ENCODE data around the gene MRPL14.

MRPL14 gene

DNA sequence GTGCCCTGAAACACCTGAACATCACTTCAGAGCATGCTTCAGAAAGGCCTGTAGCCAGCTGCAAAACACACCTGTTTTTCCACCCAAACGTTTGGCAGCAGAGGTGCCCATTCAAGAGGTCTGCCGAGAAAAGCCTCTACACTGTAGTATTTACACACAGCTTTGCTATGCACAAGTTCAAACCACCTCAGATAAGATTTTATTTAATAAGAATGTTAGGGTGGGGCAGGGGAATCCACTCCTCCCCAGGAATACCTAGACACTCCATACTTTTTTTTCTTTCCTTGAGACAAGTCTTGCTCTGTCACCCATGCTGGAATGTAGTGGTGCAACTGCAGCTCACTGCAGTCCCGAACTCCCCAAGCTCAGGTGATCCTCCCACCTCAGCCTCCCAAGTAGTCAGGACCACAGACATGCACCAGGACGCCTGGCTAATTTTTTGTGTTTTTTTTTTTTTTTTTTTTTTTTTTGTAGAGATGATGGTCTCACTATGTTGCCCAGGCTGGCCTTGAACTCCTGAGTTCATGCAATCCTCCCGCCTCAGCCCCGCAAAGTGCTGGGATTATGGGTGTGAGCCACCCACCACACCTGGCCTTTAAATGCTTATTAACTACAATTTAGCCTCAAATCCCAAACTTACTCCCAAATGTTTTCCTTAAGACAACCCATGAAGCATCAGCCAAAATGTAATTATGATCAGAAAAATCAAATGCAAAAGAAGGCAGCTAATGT, 9.7 kb downstream of the MRPL14 start:
- no peak for TF ChIP-seq SPI1 (IDR thresholded peaks at IDR 0.05; ENCODE audit: borderline replicate concordance, low read depth)
- TF ChIP-seq, protein P1, sequence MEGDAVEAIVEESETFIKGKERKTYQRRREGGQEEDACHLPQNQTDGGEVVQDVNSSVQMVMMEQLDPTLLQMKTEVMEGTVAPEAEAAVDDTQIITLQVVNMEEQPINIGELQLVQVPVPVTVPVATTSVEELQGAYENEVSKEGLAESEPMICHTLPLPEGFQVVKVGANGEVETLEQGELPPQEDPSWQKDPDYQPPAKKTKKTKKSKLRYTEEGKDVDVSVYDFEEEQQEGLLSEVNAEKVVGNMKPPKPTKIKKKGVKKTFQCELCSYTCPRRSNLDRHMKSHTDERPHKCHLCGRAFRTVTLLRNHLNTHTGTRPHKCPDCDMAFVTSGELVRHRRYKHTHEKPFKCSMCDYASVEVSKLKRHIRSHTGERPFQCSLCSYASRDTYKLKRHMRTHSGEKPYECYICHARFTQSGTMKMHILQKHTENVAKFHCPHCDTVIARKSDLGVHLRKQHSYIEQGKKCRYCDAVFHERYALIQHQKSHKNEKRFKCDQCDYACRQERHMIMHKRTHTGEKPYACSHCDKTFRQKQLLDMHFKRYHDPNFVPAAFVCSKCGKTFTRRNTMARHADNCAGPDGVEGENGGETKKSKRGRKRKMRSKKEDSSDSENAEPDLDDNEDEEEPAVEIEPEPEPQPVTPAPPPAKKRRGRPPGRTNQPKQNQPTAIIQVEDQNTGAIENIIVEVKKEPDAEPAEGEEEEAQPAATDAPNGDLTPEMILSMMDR (IDR thresholded peaks at IDR 0.05; ENCODE audit: insufficient read depth, low read length): no peak
- no peak for TF ChIP-seq GABPA (IDR thresholded peaks at IDR 0.05; ENCODE audit: low read depth)
- TF ChIP-seq, protein P2, sequence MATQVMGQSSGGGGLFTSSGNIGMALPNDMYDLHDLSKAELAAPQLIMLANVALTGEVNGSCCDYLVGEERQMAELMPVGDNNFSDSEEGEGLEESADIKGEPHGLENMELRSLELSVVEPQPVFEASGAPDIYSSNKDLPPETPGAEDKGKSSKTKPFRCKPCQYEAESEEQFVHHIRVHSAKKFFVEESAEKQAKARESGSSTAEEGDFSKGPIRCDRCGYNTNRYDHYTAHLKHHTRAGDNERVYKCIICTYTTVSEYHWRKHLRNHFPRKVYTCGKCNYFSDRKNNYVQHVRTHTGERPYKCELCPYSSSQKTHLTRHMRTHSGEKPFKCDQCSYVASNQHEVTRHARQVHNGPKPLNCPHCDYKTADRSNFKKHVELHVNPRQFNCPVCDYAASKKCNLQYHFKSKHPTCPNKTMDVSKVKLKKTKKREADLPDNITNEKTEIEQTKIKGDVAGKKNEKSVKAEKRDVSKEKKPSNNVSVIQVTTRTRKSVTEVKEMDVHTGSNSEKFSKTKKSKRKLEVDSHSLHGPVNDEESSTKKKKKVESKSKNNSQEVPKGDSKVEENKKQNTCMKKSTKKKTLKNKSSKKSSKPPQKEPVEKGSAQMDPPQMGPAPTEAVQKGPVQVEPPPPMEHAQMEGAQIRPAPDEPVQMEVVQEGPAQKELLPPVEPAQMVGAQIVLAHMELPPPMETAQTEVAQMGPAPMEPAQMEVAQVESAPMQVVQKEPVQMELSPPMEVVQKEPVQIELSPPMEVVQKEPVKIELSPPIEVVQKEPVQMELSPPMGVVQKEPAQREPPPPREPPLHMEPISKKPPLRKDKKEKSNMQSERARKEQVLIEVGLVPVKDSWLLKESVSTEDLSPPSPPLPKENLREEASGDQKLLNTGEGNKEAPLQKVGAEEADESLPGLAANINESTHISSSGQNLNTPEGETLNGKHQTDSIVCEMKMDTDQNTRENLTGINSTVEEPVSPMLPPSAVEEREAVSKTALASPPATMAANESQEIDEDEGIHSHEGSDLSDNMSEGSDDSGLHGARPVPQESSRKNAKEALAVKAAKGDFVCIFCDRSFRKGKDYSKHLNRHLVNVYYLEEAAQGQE (IDR thresholded peaks at IDR 0.05; ENCODE audit: insufficient replicate concordance, low read depth): no peak
- no peak for TF ChIP-seq POLR2AphosphoS5 (IDR thresholded peaks at IDR 0.05; ENCODE audit: low read depth)

DNA sequence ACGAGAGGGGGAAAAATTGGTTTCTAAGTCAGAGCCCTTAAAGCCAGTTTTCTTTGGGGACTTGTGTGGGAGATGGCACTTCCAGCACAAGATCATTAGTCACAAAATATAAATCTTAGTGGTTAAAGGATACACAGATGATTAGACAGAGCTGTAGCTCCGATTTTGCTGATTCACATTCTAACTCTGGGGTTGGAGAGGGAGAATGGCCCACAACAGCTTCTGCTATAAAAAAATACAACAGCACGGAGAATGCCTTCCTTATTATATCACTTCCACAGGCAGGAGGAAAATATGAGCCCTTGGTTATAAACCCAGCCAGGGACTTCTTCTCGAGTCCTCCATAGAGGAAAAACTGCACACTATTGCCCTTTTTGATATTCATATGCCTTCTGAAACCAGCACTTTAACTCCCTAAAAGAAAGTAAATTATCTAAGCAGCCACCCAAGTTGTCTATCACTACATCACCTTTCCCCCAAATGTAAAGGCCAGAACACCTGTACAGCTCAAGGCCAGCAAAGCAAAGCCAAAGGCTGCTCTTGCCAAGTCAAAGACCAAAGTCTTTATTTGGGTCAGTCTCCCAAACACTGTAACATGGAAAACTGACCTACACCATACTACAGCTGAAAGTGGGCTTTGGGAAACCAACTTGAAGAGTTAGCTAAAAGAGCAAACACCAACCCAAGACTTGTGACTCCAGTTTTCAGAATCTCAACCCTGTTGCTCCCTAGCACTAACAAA, 10.4 kb downstream of the MRPL14 start:
- Histone ChIP-seq H3K27ac (replicated peaks) (no peak overlapping the region), H3K27me3 (ENCODE audit: insufficient read depth, poor library complexity, severe bottlenecking) (no peaks in the 10 kb centered on the region), H3K4me3 (replicated peaks; ENCODE audit: insufficient read depth, low read length) (no peak overlapping the region)
- no peak for DNase-seq (ENCODE audit: low read depth in 1 of 2, low spot score in 1 of 2)
- TF ChIP-seq GABPA (IDR thresholded peaks at IDR 0.05; ENCODE audit: low read depth) (no peak), POLR2AphosphoS5 (IDR thresholded peaks at IDR 0.05; ENCODE audit: low read depth) (no peak), SPI1 (IDR thresholded peaks at IDR 0.05; ENCODE audit: borderline replicate concordance, low read depth) (no peak)
- TF ChIP-seq, protein P1 (IDR thresholded peaks at IDR 0.05; ENCODE audit: insufficient read depth, low read length): no peak
- TF ChIP-seq, protein P2 (IDR thresholded peaks at IDR 0.05; ENCODE audit: insufficient replicate concordance, low read depth): no peak

More for the DNA sequence above, 9.7 kb downstream of the MRPL14 start:
- H3K27ac ChIP-seq (replicated peaks): no peak overlapping the region
- DNase-seq (ENCODE audit: low read depth in 1 of 2, low spot score in 1 of 2): no peak
- no peak overlapping the region for H3K4me3 ChIP-seq (replicated peaks; ENCODE audit: insufficient read depth, low read length)
- H3K27me3 ChIP-seq (ENCODE audit: insufficient read depth, poor library complexity, severe bottlenecking): no peaks in the 10 kb centered on the region

DNA sequence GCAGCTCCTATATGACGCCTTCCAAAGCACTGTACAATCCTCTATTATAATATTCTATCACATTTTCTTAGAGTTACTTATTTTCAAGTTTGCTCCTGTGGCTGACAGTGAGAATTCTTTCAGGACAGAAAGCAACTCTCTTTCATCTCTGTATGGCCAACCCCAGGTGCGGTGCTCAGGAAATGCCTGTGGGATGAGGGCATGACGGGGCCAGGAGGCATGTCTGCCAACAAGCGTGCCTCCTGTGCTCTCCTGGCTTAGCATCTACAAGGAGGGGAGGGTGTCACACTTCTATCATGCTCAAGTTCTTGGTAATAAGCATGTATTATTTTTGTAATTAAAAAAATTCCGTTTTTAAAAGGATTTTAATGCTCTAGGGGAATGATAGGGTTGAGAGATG, 11.4 kb downstream of the MRPL14 start:
- DNase-seq (ENCODE audit: low read depth in 1 of 2, low spot score in 1 of 2): no peak
- Histone ChIP-seq H3K27me3 (ENCODE audit: insufficient read depth, poor library complexity, severe bottlenecking) (no peaks in the 10 kb centered on the region), H3K27ac (replicated peaks) (no peak overlapping the region), H3K4me3 (replicated peaks; ENCODE audit: insufficient read depth, low read length) (no peak overlapping the region)
- TF ChIP-seq, protein P1 (IDR thresholded peaks at IDR 0.05; ENCODE audit: insufficient read depth, low read length): no peak
- TF ChIP-seq GABPA (IDR thresholded peaks at IDR 0.05; ENCODE audit: low read depth): no peak
- TF ChIP-seq SPI1 (IDR thresholded peaks at IDR 0.05; ENCODE audit: borderline replicate concordance, low read depth): no peak
- TF ChIP-seq POLR2AphosphoS5 (IDR thresholded peaks at IDR 0.05; ENCODE audit: low read depth): no peak
- TF ChIP-seq, protein P2 (IDR thresholded peaks at IDR 0.05; ENCODE audit: insufficient replicate concordance, low read depth): no peak

Measured in HL-60 (cell line).